ENCODE measurements around the gene ZFAND6.

GRCh38 chr15:80118956-80119355 lies 59.5 kb downstream of the ZFAND6 start:
- TF ChIP-seq, protein P1, sequence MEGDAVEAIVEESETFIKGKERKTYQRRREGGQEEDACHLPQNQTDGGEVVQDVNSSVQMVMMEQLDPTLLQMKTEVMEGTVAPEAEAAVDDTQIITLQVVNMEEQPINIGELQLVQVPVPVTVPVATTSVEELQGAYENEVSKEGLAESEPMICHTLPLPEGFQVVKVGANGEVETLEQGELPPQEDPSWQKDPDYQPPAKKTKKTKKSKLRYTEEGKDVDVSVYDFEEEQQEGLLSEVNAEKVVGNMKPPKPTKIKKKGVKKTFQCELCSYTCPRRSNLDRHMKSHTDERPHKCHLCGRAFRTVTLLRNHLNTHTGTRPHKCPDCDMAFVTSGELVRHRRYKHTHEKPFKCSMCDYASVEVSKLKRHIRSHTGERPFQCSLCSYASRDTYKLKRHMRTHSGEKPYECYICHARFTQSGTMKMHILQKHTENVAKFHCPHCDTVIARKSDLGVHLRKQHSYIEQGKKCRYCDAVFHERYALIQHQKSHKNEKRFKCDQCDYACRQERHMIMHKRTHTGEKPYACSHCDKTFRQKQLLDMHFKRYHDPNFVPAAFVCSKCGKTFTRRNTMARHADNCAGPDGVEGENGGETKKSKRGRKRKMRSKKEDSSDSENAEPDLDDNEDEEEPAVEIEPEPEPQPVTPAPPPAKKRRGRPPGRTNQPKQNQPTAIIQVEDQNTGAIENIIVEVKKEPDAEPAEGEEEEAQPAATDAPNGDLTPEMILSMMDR (IDR thresholded peaks at IDR 0.05): no peak
- no peak for TF ChIP-seq POLR2A (IDR thresholded peaks at IDR 0.05)

All from Peyer's patch (tissue), 4 donors.